ENCODE measurements around the gene RPLP2. TPM values are rescaled to one million over a fixed set of nuclear protein-coding genes. Genes with fewer than 3 reads are reported as not detected.

The RPLP2 gene
- total and polyA plus RNA-seq, 5 donors from 2014 or later = 2,313 to 3,705 (median 2,852) TPM

- no peaks in the 10 kb centered on the region for H3K36me3 Mint-ChIP-seq
- no peaks in the 10 kb centered on the region for H3K9me3 ChIP-seq (ENCODE audit: control insufficient read depth in 2 of 2, low read length in 2 of 2)
- H3K4me1 Mint-ChIP-seq = peaks cover 0 to 17% (median 3%) of the 10 kb centered on the region in 4 donors
- H3K4me1 ChIP-seq (ENCODE audit: control insufficient read depth, insufficient read depth, low read length, poor library complexity, severe bottlenecking) = peaks cover 38% of the 10 kb centered on the region
- ATAC-seq (ENCODE audit: low read depth in 2 of 2) (peak; percentile 46 to 52), DNase-seq (peak; percentile 69 to 84 (median 75))
- H3K27ac ChIP-seq (ENCODE audit: insufficient read depth, low read length, poor library complexity, severe bottlenecking) = peak overlapping the region; percentile 92
- H3K36me3 ChIP-seq (ENCODE audit: control insufficient read depth, insufficient read depth, low read length) = peaks cover 8% of the 10 kb centered on the region
- H3K27ac Mint-ChIP-seq = peak overlapping the region; percentile 80 to 91 (median 87)
- no peaks in the 10 kb centered on the region for H3K9me3 Mint-ChIP-seq
- H3K4me3 Mint-ChIP-seq = peak overlapping the region; percentile 90 to 99 (median 96)
- peak overlapping the region; percentile 55 for H3K4me3 ChIP-seq (ENCODE audit: low read depth, low read length)
- H3K27me3 ChIP-seq (ENCODE audit: control insufficient read depth, insufficient read depth, low read length) = no peaks in the 10 kb centered on the region
- H3K27me3 Mint-ChIP-seq = no peaks in the 10 kb centered on the region
These were observed 12.3 kb upstream of the RPLP2 start for GRCh38 chr11:797296-798092.

- Histone ChIP-seq H3K4me1 (ENCODE audit: control insufficient read depth, insufficient read depth, low read length, poor library complexity, severe bottlenecking) (peaks cover 41% of the 10 kb centered on the region), H3K36me3 (ENCODE audit: control insufficient read depth, insufficient read depth, low read length) (peaks cover 8% of the 10 kb centered on the region), H3K27me3 (ENCODE audit: control insufficient read depth, insufficient read depth, low read length) (no peaks in the 10 kb centered on the region), H3K4me3 (ENCODE audit: low read depth, low read length) (peak within 1 kb of the TSS; percentile 55), H3K9me3 (ENCODE audit: control insufficient read depth in 2 of 2, low read length in 2 of 2) (no peaks in the 10 kb centered on the region), H3K27ac (ENCODE audit: insufficient read depth, low read length, poor library complexity, severe bottlenecking) (peak within 1 kb of the TSS; percentile 92)
- H3K27ac Mint-ChIP-seq = peak within 1 kb of the TSS; percentile 80 to 91 (median 87)
- H3K4me1 Mint-ChIP-seq = peaks cover 0 to 19% (median 3%) of the 10 kb centered on the region in 4 donors
- DNase-seq = peak; percentile 76 to 86 (median 86)
- peak; percentile 72 to 77 for ATAC-seq (ENCODE audit: low read depth in 2 of 2)
- H3K36me3 Mint-ChIP-seq = no peaks in the 10 kb centered on the region
- H3K27me3 Mint-ChIP-seq = no peaks in the 10 kb centered on the region
- peak within 1 kb of the TSS; percentile 90 to 99 (median 96) for H3K4me3 Mint-ChIP-seq
- H3K9me3 Mint-ChIP-seq = no peaks in the 10 kb centered on the region
These were observed 11.6 kb upstream of the RPLP2 start, which contains the start of gene SLC25A22 for GRCh38 chr11:798093-798713. SLC25A22 (minus strand) TSS chr11:798281; CDS start chr11:795006, 3,275 bp downstream.

GRCh38 chr11:799641-800316, 10.0 kb upstream of the RPLP2 start:
- Mint-ChIP-seq H3K4me3 (no peak overlapping the region), H3K9me3 (no peaks in the 10 kb centered on the region), H3K4me1 (peaks cover 0 to 27% (median 3%) of the 10 kb centered on the region in 4 donors), H3K36me3 (no peaks in the 10 kb centered on the region), H3K27me3 (no peaks in the 10 kb centered on the region), H3K27ac (no peak overlapping the region)
- H3K4me3 ChIP-seq (ENCODE audit: low read depth, low read length) = no peak overlapping the region
- ATAC-seq (ENCODE audit: low read depth in 2 of 2) (no peak), DNase-seq (no peak)
- no peaks in the 10 kb centered on the region for H3K9me3 ChIP-seq (ENCODE audit: control insufficient read depth in 2 of 2, low read length in 2 of 2)
- H3K27ac ChIP-seq (ENCODE audit: insufficient read depth, low read length, poor library complexity, severe bottlenecking) = no peak overlapping the region
- no peaks in the 10 kb centered on the region for H3K36me3 ChIP-seq (ENCODE audit: control insufficient read depth, insufficient read depth, low read length)
- H3K4me1 ChIP-seq (ENCODE audit: control insufficient read depth, insufficient read depth, low read length, poor library complexity, severe bottlenecking) = peaks cover 54% of the 10 kb centered on the region
- H3K27me3 ChIP-seq (ENCODE audit: control insufficient read depth, insufficient read depth, low read length) = no peaks in the 10 kb centered on the region

- no peak overlapping the region for H3K27ac Mint-ChIP-seq
- Histone ChIP-seq H3K4me3 (ENCODE audit: low read depth, low read length) (no peak overlapping the region), H3K27me3 (ENCODE audit: control insufficient read depth, insufficient read depth, low read length) (no peaks in the 10 kb centered on the region), H3K4me1 (ENCODE audit: control insufficient read depth, insufficient read depth, low read length, poor library complexity, severe bottlenecking) (peaks cover 54% of the 10 kb centered on the region), H3K27ac (ENCODE audit: insufficient read depth, low read length, poor library complexity, severe bottlenecking) (no peak overlapping the region), H3K9me3 (ENCODE audit: control insufficient read depth in 2 of 2, low read length in 2 of 2) (no peaks in the 10 kb centered on the region), H3K36me3 (ENCODE audit: control insufficient read depth, insufficient read depth, low read length) (no peaks in the 10 kb centered on the region)
- no peaks in the 10 kb centered on the region for H3K9me3 Mint-ChIP-seq
- H3K4me3 Mint-ChIP-seq = no peak overlapping the region
- ATAC-seq (ENCODE audit: low read depth in 2 of 2) (no peak), DNase-seq (no peak)
- H3K27me3 Mint-ChIP-seq = no peaks in the 10 kb centered on the region
- no peaks in the 10 kb centered on the region for H3K36me3 Mint-ChIP-seq
- peaks cover 0 to 28% (median 3%) of the 10 kb centered on the region in 4 donors for H3K4me1 Mint-ChIP-seq
These were observed 9.3 kb upstream of the RPLP2 start for GRCh38 chr11:800473-800872.

GRCh38 chr11:801097-801780, 8.5 kb upstream of the RPLP2 start:
- Histone ChIP-seq H3K9me3 (ENCODE audit: control insufficient read depth in 2 of 2, low read length in 2 of 2) (no peaks in the 10 kb centered on the region), H3K27ac (ENCODE audit: insufficient read depth, low read length, poor library complexity, severe bottlenecking) (no peak overlapping the region), H3K4me3 (ENCODE audit: low read depth, low read length) (no peak overlapping the region), H3K36me3 (ENCODE audit: control insufficient read depth, insufficient read depth, low read length) (no peaks in the 10 kb centered on the region), H3K27me3 (ENCODE audit: control insufficient read depth, insufficient read depth, low read length) (no peaks in the 10 kb centered on the region), H3K4me1 (ENCODE audit: control insufficient read depth, insufficient read depth, low read length, poor library complexity, severe bottlenecking) (peaks cover 50% of the 10 kb centered on the region)
- Mint-ChIP-seq H3K27ac (no peak overlapping the region), H3K27me3 (no peaks in the 10 kb centered on the region), H3K36me3 (no peaks in the 10 kb centered on the region), H3K4me3 (no peak overlapping the region), H3K4me1 (peaks cover 0 to 26% (median 3%) of the 10 kb centered on the region in 4 donors), H3K9me3 (no peaks in the 10 kb centered on the region)
- no peak for DNase-seq
- ATAC-seq (ENCODE audit: low read depth in 2 of 2) = no peak

- Mint-ChIP-seq H3K36me3 (no peaks in the 10 kb centered on the region), H3K9me3 (no peaks in the 10 kb centered on the region), H3K4me3 (no peak overlapping the region), H3K27ac (no peak overlapping the region), H3K27me3 (no peaks in the 10 kb centered on the region), H3K4me1 (peaks cover 0 to 18% (median 2%) of the 10 kb centered on the region in 4 donors)
- DNase-seq (no peak), ATAC-seq (ENCODE audit: low read depth in 2 of 2) (no peak)
- Histone ChIP-seq H3K36me3 (ENCODE audit: control insufficient read depth, insufficient read depth, low read length) (no peaks in the 10 kb centered on the region), H3K4me3 (ENCODE audit: low read depth, low read length) (no peak overlapping the region), H3K27me3 (ENCODE audit: control insufficient read depth, insufficient read depth, low read length) (no peaks in the 10 kb centered on the region), H3K9me3 (ENCODE audit: control insufficient read depth in 2 of 2, low read length in 2 of 2) (no peaks in the 10 kb centered on the region), H3K27ac (ENCODE audit: insufficient read depth, low read length, poor library complexity, severe bottlenecking) (no peak overlapping the region), H3K4me1 (ENCODE audit: control insufficient read depth, insufficient read depth, low read length, poor library complexity, severe bottlenecking) (peaks cover 41% of the 10 kb centered on the region)
These were observed 7.6 kb upstream of the RPLP2 start for GRCh38 chr11:802018-802617.

Data from CD4-positive, CD25-positive, alpha-beta regulatory T cell (primary cell).